ENCODE measurements around the gene ERGIC2.

- no peak for TF ChIP-seq POLR2AphosphoS5 (IDR thresholded peaks at IDR 0.05; ENCODE audit: borderline replicate concordance, low read depth, low read length)
- TF ChIP-seq EZH2 (IDR thresholded peaks at IDR 0.05) = no peak
These were observed 15.9 kb downstream of the ERGIC2 start for GRCh38 chr12:29365091-29365490.

Data from SK-N-MC (cell line).